Left ventricle myocardium inferior (tissue), 1 donor: Measurements from ENCODE around the gene CILP2. TPM values are rescaled to one million over a fixed set of nuclear protein-coding genes. Genes with fewer than 3 reads are reported as not detected.

Experiments used
- DNase-seq: peaks from one replicate; pipeline ENCODE4 v3.0.0-alpha.2; 2020
- H3K27ac ChIP-seq: fragments of 200-600 bp; replicated peaks from 2 replicates; pipeline ENCODE4 v1.8.0; 2021
- H3K27me3 ChIP-seq: fragments of 200-600 bp; 2 replicates; pipeline ENCODE4 v1.8.0; 2021; ENCODE audit warnings: low read depth
- H3K36me3 ChIP-seq: fragments of 200-600 bp; 2 replicates; pipeline ENCODE4 v1.8.0; 2021
- H3K4me1 ChIP-seq: fragments of 200-600 bp; 2 replicates; pipeline ENCODE4 v1.8.0; 2021
- H3K4me3 ChIP-seq: fragments of 200-600 bp; 2 replicates; pipeline ENCODE4 v1.8.0; 2021; ENCODE audit warnings: mild to moderate bottlenecking, moderate library complexity
- H3K9me3 ChIP-seq: fragments of 200-600 bp; replicated peaks from 2 replicates; pipeline ENCODE4 v1.8.0; 2021
- intact Hi-C: fragments of 100-400 bp; cut with micrococcal nuclease; formaldehyde crosslinking; loops from one replicate; pipeline ENCODE4 v1.11.0; 2022
- total RNA-seq: library from RNA; stranded (reverse); fragmentation: NEBNext Ultra II Directional; extraction: Animal tissue kit (Norgen Biotek cat#: 25700); gene quantifications from one replicate; pipeline ENCODE4 v1.2.1, GENCODE V29; 2021
- TF ChIP-seq, protein P1 (sequence below): fragments of 200-600 bp; IDR thresholded peaks from 2 replicates; pipeline ENCODE4 v1.8.0; 2021; ENCODE audit warnings: antibody characterized with exemption, mild to moderate bottlenecking, borderline replicate concordance
- donor health status: DM: no; HTN: yes; CAD: no; lungs with severe emphysema.

The CILP2 gene
- total RNA-seq, 1 donor from 2014 or later: 0.08 TPM

GRCh38 chr19:19529783-19530422, 8.2 kb upstream of the CILP2 start:
- Histone ChIP-seq H3K36me3 (peaks cover 26% of the 10 kb centered on the region), H3K9me3 (no peaks in the 10 kb centered on the region), H3K4me1 (peaks cover 48% of the 10 kb centered on the region), H3K4me3 (no peak overlapping the region), H3K27me3 (no peaks in the 10 kb centered on the region), H3K27ac (no peak overlapping the region)
- DNase-seq: no peak
- intact Hi-C loops: loop anchor here (10.0 kb wide), 1 partner anchor 405 kb away; no protein-coding TSS in a partner anchor
- TF ChIP-seq, protein P1, sequence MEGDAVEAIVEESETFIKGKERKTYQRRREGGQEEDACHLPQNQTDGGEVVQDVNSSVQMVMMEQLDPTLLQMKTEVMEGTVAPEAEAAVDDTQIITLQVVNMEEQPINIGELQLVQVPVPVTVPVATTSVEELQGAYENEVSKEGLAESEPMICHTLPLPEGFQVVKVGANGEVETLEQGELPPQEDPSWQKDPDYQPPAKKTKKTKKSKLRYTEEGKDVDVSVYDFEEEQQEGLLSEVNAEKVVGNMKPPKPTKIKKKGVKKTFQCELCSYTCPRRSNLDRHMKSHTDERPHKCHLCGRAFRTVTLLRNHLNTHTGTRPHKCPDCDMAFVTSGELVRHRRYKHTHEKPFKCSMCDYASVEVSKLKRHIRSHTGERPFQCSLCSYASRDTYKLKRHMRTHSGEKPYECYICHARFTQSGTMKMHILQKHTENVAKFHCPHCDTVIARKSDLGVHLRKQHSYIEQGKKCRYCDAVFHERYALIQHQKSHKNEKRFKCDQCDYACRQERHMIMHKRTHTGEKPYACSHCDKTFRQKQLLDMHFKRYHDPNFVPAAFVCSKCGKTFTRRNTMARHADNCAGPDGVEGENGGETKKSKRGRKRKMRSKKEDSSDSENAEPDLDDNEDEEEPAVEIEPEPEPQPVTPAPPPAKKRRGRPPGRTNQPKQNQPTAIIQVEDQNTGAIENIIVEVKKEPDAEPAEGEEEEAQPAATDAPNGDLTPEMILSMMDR: no peak

DNA sequence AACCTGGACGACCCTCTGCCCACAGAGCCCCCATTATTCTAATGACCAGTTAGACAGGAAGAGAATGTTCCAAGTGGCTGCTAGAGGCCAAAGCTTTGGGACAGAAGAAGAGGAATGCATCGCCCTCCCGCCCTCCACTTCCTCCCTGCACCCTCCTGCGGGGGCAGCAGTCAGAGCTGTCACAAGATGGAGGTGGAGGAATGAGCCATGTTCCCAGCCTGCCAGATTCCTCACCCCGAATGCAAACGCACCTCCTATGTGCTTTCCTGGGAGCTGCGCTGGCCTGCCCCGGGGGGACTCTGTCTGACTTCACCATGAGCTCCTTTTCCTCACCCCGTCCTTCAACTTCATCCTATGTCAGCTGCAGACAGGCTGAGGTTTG, 7.7 kb upstream of the CILP2 start:
- TF ChIP-seq, protein P1: no peak
- H3K4me3 ChIP-seq: no peak overlapping the region
- no peak for DNase-seq
- peaks cover 23% of the 10 kb centered on the region for H3K36me3 ChIP-seq
- no peak overlapping the region for H3K27ac ChIP-seq
- no peaks in the 10 kb centered on the region for H3K9me3 ChIP-seq
- peaks cover 43% of the 10 kb centered on the region for H3K4me1 ChIP-seq
- intact Hi-C loops: loop anchor here (10.0 kb wide), 1 partner anchor 404 kb away; no protein-coding TSS in a partner anchor
- H3K27me3 ChIP-seq: no peaks in the 10 kb centered on the region

DNA sequence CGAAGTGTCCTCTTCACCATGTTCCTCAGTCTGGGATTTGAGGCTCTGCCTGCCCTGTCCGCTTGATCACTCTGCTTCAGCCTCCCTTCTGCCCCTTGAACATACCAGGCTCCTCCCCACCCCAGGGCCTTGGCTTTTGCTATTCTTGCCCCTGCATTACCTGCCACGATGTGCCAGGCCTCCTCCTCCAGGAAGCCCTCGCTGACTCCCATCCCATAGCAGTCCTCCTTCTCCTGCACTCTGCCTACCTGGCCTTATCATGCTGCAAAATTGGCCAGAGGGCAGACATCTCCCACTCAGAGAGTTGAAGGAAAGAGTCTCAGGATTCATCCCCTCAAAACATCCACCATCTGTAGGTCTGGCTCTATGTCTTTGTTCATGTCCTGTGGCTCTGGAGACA, 7.2 kb upstream of the CILP2 start:
- H3K27ac ChIP-seq: no peak overlapping the region
- peaks cover 38% of the 10 kb centered on the region for H3K4me1 ChIP-seq
- no peak for DNase-seq
- TF ChIP-seq, protein P1: no peak
- no peaks in the 10 kb centered on the region for H3K27me3 ChIP-seq
- no peaks in the 10 kb centered on the region for H3K9me3 ChIP-seq
- intact Hi-C loops: loop anchor here (10.0 kb wide), 1 partner anchor 404 kb away; no protein-coding TSS in a partner anchor
- no peak overlapping the region for H3K4me3 ChIP-seq
- H3K36me3 ChIP-seq: peaks cover 21% of the 10 kb centered on the region

DNA sequence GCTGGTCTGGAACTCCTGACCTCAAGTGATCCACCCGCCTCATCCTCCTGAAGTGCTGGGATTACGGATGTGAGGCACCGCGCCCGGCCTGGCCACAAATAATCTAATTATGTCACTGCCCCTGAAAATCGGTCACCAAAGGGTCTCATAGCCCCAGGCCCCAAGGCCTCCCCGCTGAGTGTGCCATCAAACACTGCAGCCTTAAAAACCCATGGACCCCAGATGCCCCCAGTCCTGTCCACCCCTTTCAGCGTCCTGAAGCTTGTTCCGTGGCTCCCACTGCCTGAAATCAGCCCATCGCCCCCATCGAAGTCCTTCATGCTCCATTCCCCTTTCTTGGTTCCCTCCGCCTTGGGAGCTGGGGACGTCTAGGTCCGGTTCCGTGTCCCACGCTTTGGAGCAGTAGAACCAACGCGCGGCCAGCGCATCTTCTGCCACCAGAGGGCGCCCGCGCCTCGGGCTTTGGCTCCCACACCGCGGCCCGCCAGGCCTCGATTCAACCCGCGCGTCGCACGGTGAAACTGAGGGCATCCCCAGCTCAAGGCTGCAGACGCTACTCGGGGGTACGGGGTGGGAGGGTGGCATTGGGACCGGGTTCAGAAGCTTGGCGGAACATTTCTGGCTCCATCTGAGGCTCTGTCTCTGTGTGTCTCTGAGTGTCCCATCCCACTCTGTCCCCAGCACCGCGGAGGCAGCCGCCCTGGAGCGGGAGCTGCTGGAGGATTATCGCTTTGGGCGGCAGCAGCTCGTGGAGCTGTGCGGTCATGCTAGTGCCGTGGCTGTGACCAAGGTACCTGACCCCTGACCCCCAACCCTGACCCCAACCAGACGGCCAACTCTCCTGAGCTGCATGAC, 5.9 kb upstream of the CILP2 start:
- no peaks in the 10 kb centered on the region for H3K9me3 ChIP-seq
- peak; percentile 85 for DNase-seq
- H3K27ac ChIP-seq: no peak overlapping the region
- H3K27me3 ChIP-seq: no peaks in the 10 kb centered on the region
- intact Hi-C loops: loop anchor here (10.0 kb wide), 1 partner anchor 403 kb away; no protein-coding TSS in a partner anchor
- peaks cover 27% of the 10 kb centered on the region for H3K4me1 ChIP-seq
- peaks cover 10% of the 10 kb centered on the region for H3K36me3 ChIP-seq
- TF ChIP-seq, protein P1: peak; percentile 97
- H3K4me3 ChIP-seq: no peak overlapping the region

DNA sequence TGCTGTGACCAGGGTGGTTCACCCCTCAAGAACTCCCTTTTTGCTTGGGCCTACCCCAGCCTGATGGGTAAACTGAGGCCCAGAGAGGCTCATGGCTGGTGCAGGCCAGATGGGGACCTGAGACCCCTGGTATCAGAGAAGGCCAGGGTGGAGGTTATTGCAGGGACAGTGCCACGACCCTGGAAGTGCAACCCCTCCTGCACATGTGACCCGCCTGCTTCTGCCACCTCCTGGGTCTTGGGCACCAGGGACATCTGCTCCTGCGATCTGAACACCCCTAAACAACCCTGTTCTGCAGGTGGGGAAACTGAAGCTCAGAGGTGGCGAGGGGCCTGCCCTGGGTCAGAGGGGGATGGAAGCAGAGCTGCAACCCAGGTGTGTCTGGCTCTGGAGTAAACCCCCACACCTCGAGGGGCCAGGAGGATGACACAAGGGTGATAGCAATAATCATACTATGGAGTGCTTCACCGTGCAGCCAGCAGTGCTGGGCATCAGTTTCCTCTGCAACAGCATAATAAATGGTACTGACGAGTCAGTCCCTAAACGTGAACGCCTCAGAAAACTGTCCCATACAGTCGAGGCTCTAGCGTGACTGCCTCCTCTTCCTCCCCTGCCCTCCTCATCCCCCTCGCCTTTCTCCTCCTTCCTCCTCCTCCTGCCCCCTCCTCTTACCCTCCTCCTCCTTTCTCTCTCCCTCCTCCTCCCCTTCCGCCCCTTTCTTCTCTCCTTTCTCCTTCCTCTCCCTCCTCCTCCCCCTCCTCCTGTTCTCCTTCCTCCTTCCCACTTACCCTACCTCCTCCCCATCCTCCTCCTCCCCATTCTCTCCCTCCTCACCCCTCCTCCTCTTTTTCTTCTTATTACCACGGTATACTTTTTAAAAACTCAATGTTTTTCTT, 5.0 kb upstream of the CILP2 start:
- H3K36me3 ChIP-seq: peaks cover 1% of the 10 kb centered on the region
- H3K27ac ChIP-seq: no peak overlapping the region
- H3K9me3 ChIP-seq: no peaks in the 10 kb centered on the region
- intact Hi-C loops: loop anchor here (10.0 kb wide), 1 partner anchor 402 kb away; no protein-coding TSS in a partner anchor
- peaks cover 30% of the 10 kb centered on the region for H3K4me1 ChIP-seq
- DNase-seq: no peak
- H3K4me3 ChIP-seq: no peak overlapping the region
- TF ChIP-seq, protein P1: no peak
- H3K27me3 ChIP-seq: peaks cover 8% of the 10 kb centered on the region
